ENCODE measurements around the gene GPRIN1.

The GPRIN1 gene

DNA sequence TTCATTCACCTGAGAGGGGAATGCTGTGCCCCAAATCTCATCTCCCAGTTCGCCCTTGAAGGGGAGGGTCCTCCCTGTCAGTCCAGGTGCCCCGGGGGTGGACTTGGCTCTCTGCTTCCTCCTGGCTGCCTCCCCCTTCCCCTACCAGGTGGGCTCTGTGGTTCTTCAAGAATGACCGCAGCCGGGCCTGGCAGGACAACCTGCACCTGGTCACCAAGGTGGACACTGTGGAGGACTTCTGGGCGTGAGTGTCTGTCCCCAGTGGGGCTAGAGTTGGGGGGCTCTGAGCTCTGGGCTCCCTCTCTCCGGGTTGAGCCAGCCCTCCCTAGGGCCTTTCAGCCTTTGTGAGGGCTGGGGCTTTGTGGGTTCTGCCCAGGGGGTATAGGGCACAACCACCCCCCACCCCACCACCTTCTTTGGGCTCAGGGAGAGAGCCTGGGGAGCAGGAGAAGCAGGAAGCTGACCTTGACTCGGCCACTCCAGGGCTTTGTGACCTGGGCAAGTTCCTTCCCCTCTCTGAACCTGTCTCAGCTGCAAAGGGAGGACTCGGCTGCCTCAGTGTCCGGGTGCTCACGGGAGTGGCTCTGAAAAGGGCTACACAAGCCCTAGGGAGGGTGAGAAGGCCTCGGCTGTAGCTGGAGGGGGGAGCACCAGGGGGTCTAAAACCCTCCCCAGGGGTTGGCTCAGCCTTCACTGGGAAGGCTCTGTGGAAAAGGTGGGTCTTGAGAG is 33.7 kb upstream of the GPRIN1 start:
- DNase-seq (ENCODE audit: low read depth in 2 of 2) = no peak

GRCh38 chr5:176642675-176643490 is 32.9 kb upstream of the GPRIN1 start:
- DNase-seq (ENCODE audit: low read depth in 2 of 2) = no peak

- DNase-seq (ENCODE audit: low read depth in 2 of 2) = no peak
Observed at GRCh38 chr5:176640616-176641015, 30.7 kb upstream of the GPRIN1 start.

DNA sequence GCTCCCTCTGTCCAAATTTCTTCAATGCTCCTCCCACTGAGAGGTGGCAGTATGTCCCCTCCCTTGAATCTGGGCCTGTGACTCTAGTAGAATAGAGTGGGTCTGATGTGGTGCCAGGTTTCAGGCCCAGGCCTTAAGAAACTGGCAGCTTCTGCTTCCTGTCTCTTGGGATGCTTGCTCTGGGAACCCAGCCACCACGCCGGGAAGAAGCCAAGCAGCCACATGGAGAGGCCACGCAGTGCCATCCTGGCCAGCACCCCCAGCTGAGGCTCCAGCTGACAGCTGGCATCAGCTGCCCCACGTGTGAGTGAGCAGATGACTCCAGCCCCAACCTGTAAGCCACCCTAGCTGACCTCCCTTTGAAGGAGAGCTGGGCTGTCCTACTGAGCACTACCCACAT is 30.0 kb upstream of the GPRIN1 start:
- DNase-seq (ENCODE audit: low read depth in 2 of 2) = no peak

- no peak for DNase-seq (ENCODE audit: low read depth in 2 of 2)
Observed at GRCh38 chr5:176639208-176639607, 29.3 kb upstream of the GPRIN1 start.

GRCh38 chr5:176638437-176638836 is 28.5 kb upstream of the GPRIN1 start:
- no peak for DNase-seq (ENCODE audit: low read depth in 2 of 2)

DNA sequence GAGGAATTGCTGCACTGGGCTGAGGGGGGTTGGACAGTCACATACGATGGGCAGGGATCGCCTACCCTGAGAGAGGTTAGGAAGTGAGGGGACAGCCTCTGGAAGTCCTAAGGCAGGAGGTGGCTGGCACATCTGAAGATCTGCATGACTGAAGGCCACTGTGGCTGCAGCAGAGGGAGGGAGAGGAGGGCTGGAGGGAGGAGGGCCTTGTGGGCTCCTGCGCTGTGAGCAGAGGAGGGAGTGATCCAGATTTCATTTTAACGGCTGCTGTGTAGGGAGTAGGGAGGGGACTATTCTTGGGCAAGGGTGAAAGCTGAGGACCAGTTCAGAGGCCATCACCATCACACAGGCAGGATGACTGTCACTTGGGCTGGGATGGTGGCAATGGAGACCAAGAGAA is 27.6 kb upstream of the GPRIN1 start:
- no peak for DNase-seq (ENCODE audit: low read depth in 2 of 2)

- no peak for DNase-seq (ENCODE audit: low read depth in 2 of 2)
Observed at GRCh38 chr5:176636426-176636825, 26.5 kb upstream of the GPRIN1 start.

DNA sequence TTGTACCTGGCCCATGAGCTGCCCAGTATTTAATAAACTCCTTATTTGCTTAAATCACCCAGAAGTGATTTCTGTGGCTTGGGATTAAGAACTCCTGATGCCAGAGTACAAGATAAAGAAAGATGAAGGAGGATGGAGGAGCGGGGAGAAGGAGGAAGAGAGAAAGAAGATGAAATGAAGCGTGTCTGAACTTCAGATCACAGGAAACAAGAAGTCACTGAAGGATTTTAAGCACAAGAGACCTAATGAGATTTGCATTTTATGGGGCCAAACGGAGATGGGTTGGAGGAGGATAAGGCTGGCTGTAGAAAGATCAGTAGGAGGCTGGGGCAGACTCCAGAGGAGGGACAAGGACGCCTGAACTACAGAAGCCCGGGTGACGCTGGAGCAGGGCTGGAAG is 23.6 kb upstream of the GPRIN1 start:
- DNase-seq (ENCODE audit: low read depth in 2 of 2) = no peak

GRCh38 chr5:176632745-176633144 is 22.8 kb upstream of the GPRIN1 start:
- no peak for DNase-seq (ENCODE audit: low read depth in 2 of 2)

DNA sequence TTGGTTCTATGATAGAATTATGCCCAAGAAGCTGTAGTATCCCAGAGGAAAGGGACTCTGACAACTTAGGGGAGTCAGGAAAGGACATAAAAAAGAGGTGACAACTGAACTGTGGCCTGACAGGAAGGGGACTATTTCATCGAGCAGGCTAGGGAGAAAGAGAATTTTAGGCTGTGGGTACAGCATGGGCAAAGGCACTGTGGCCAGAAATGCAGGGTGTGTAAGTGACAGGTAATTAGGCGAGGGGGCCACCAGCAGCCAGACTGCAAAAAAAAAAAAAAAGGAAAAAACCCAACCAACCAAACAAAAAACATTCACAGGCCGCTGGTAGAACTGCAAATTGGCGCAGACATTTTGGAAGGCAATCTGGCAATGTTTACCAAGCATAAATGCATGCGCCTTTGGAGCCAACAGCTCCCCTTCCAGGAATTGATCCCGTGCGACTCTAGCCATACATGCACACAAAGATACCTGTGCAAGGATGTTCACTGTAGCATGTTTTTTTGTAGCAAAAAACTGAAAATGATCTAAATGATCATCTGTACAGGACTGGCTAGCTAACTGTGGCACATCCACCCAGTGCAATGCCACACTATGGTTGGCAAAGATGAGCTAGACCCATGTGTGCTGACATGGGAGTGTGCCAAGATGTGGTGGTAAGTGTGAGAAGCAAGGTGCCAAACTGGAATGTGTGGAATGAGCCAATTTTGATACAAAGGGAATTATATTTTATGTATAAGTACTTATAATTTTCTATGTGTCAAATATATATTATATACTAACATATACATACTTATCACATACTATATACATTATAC is 21.6 kb upstream of the GPRIN1 start:
- DNase-seq (ENCODE audit: low read depth in 2 of 2) = no peak

- no peak for DNase-seq (ENCODE audit: low read depth in 2 of 2)
Observed at GRCh38 chr5:176630681-176631222, 20.8 kb upstream of the GPRIN1 start.

DNA sequence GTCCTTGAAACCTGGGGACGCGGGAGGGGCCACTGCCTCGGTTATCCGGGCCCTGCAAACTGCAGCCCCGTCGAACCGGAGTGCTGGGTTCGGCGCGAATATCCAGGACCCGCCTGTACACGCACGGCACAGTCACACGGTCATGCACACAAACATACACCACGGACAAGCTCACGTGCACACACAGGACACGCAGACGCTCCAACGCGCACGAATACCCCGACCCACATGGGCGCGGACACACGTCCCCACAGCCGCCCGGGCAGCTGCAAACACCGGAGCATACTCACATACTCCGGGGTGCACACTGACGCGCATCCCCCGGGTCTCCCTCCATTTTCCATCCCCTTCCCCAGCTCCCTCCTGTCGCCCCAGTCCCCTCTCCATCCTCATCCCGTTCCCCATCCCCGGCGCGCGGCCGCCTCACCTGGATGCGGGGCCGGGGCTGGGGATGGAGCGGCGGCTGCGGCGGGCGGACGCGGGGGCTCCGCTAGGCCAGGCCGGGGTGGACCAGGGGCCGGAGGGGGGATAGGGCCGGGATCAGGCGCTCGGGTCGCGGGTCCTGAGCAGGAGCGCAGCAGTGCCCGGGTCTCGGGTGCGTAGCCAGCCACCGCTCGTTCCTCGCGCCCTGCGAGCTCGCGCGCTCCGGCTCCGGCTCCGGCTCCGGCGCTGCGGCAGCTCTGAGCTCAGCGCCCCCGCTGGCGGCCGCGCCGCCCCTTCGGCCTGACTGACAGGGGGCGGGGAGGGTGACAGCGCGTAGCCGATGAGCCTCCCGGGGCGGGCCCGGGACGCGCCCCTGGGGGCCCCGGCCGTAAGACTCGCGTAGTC is 20.1 kb upstream of the GPRIN1 start, which contains the start of the genes EIF4E1B and SNCB:
EIF4E1B (plus strand) TSS at position 823 of the 828 bp plus-strand sequence. CDS start 12,113 bp downstream, outside the sequence.
SNCB (minus strand) TSS at position 682 of the 828 bp plus-strand sequence. CDS start 880 bp downstream, outside the sequence.
- peak in 1 of 2 donors; percentile 60 for DNase-seq (ENCODE audit: low read depth in 2 of 2)

DNA sequence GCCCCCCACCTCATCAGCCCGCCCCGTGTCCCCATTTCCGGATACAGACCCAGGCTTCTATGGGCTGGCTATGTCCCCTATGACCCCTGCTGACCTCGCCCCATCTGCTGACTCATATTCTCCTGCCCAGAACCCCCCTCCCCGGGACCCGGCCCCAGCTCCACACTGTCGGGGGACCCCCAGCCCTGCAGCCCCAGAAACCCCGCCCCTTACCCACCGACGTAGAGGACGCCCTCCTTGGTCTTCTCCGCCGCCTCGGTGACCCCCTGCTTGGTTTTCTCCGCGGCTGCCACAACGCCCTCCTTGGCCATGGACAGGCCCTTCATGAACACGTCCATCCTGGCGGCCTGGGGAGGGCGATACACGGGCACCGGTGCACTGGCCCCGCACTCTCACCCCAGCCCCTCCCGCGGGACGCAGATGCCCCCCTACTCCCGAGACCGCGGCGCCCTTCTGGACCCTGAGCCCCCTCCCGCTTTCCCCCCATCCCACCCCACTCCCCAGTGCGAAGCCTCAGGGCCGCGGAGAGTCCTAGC is 19.4 kb upstream of the GPRIN1 start:
- DNase-seq (ENCODE audit: low read depth in 2 of 2) = no peak

GRCh38 chr5:176628406-176629228 is 18.7 kb upstream of the GPRIN1 start:
- DNase-seq (ENCODE audit: low read depth in 2 of 2) = no peak

- DNase-seq (ENCODE audit: low read depth in 2 of 2) = no peak
Observed at GRCh38 chr5:176627582-176627981, 17.6 kb upstream of the GPRIN1 start.

DNA sequence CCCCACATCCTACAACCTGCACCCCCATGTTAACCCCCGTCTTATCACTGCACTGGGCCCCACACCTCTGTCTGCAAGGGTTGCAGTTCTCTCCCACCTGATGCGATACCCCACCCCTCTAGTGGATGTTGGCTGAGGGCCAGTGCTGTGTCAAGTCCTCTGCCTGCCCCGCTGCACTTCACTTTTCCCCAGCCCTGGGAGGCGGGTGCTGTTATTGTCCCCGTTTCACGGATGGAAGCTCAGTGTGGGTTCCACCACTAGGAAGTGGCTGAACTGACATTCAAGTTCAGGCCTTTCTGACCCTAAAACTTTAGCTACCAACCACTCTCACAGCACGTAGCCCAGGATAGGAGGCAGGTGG is 16.9 kb upstream of the GPRIN1 start:
- no peak for DNase-seq (ENCODE audit: low read depth in 2 of 2)

- no peak for DNase-seq (ENCODE audit: low read depth in 2 of 2)
Observed at GRCh38 chr5:176625966-176626875, 16.3 kb upstream of the GPRIN1 start.

- DNase-seq (ENCODE audit: low read depth in 2 of 2) = no peak
Observed at GRCh38 chr5:176625512-176625911, 15.6 kb upstream of the GPRIN1 start.

Measured in stimulated activated CD4-positive, alpha-beta T cell treated with anti-CD3 and anti-CD28 coated beads, Interleukin-15, amount 100 ng/mL, for 48 hours (primary cell).